HepG2 (cell line): ENCODE measurements around the gene SPIRE1. TPM values are rescaled to one million over a fixed set of nuclear protein-coding genes. Genes with fewer than 3 reads are reported as not detected.
A peak's percentile ranks its signal among the peaks of the same experiment; 100 is the strongest.

Experiments used
- AHDC1 ChIP-seq: sonication (generic); formaldehyde crosslinking; IDR thresholded peaks from 2 replicates; pipeline ENCODE4 v1.5.1; 2020; ENCODE audit warnings: mild to moderate bottlenecking, missing genetic modification reagents, borderline replicate concordance
- BORCS8-MEF2B ChIP-seq: sonication (generic); formaldehyde crosslinking; IDR thresholded peaks from 2 replicates; pipeline ENCODE4 v1.8.0; 2022; ENCODE audit warnings: mild to moderate bottlenecking, missing genetic modification reagents
- ELK4 ChIP-seq: sonication (generic); formaldehyde crosslinking; IDR thresholded peaks from 2 replicates; pipeline ENCODE4 v1.9.0; 2021; ENCODE audit warnings: missing genetic modification reagents, borderline replicate concordance
- GTF2F1 ChIP-seq: fragments of 150-350 bp; IDR thresholded peaks from 2 replicates; pipeline ENCODE4 v1.6.1; 2014; ENCODE audit warnings: low read length
- IKZF4 ChIP-seq: sonication (generic); formaldehyde crosslinking; IDR thresholded peaks from 2 replicates; pipeline ENCODE4 v1.5.1; 2020; ENCODE audit warnings: borderline replicate concordance, mild to moderate bottlenecking, low read depth, missing genetic modification reagents; ENCODE audit errors: not compliant biosample characterization
- MAFG ChIP-seq: sonication (generic); formaldehyde crosslinking; IDR thresholded peaks from 2 replicates; pipeline ENCODE4 v1.5.1; 2020; ENCODE audit warnings: mild to moderate bottlenecking, missing genetic modification reagents
- MEIS2 ChIP-seq: sonication (generic); formaldehyde crosslinking; IDR thresholded peaks from 2 replicates; pipeline ENCODE4 v1.9.0; 2021; ENCODE audit warnings: mild to moderate bottlenecking, missing genetic modification reagents
- MTA3 ChIP-seq: sonication (generic); formaldehyde crosslinking; IDR thresholded peaks from 2 replicates; pipeline ENCODE4 v1.4.0; 2020; ENCODE audit warnings: missing genetic modification reagents
- MYPOP ChIP-seq: sonication (generic); formaldehyde crosslinking; IDR thresholded peaks from 2 replicates; pipeline ENCODE4 v1.8.1; 2023; ENCODE audit warnings: mild to moderate bottlenecking, moderate library complexity, missing genetic modification reagents
- NFKB2 ChIP-seq: sonication (generic); formaldehyde crosslinking; IDR thresholded peaks from 2 replicates; pipeline ENCODE4 v1.4.0; 2020; ENCODE audit warnings: missing genetic modification reagents, borderline replicate concordance
- PITX1 ChIP-seq: sonication (generic); formaldehyde crosslinking; IDR thresholded peaks from 2 replicates; pipeline ENCODE4 v1.5.1; 2020; ENCODE audit warnings: mild to moderate bottlenecking, missing genetic modification reagents
- RBFOX2 ChIP-seq: fragments of 200-400 bp; formaldehyde crosslinking; IDR thresholded peaks from 2 replicates; pipeline ENCODE4 v1.6.1; 2017; ENCODE audit warnings: low read depth, mild to moderate bottlenecking, low read length
- SOX13 ChIP-seq, 3 experiments: fragments of 450-650 bp in 1 of 3; sonication (generic) in 1 of 3; formaldehyde crosslinking in 1 of 3; IDR thresholded peaks in 2 of 3; conservative IDR thresholded peaks in 1 of 3; 2 replicates each; pipeline versions ENCODE4 v1.5.0 to v1.6.1; 2016 to 2020; ENCODE audit warnings: antibody characterized with exemption in 1 of 3, mild to moderate bottlenecking in 1 of 3, missing compliant biosample characterization in 1 of 3, missing genetic modification reagents in 1 of 3, moderate library complexity in 1 of 3
- ZNF569 ChIP-seq: sonication (generic); formaldehyde crosslinking; IDR thresholded peaks from 2 replicates; pipeline ENCODE4 v1.5.0; 2020; ENCODE audit warnings: mild to moderate bottlenecking, missing genetic modification reagents, moderate library complexity, borderline replicate concordance
- ZNF670 ChIP-seq: sonication (generic); formaldehyde crosslinking; IDR thresholded peaks from 2 replicates; pipeline ENCODE4 v1.8.0; 2022; ENCODE audit warnings: mild to moderate bottlenecking, missing genetic modification reagents, borderline replicate concordance
- ZNF790 ChIP-seq: sonication (generic); formaldehyde crosslinking; IDR thresholded peaks from 2 replicates; pipeline ENCODE4 v1.8.0; 2022; ENCODE audit warnings: missing genetic modification reagents, mild to moderate bottlenecking, borderline replicate concordance
- ZNF800 ChIP-seq: sonication (generic); formaldehyde crosslinking; IDR thresholded peaks from 2 replicates; pipeline ENCODE4 v1.4.0; 2020; ENCODE audit warnings: missing genetic modification reagents
- ZNF883 ChIP-seq: sonication (generic); formaldehyde crosslinking; IDR thresholded peaks from 2 replicates; pipeline ENCODE4 v1.5.1; 2020; ENCODE audit warnings: mild to moderate bottlenecking, missing genetic modification reagents; ENCODE audit errors: not compliant biosample characterization
- polyA plus RNA-seq, 8 experiments: library from polyadenylated mRNA; depleted of rRNA in 3 of 8; stranded (reverse) in 7 of 8; unstranded in 1 of 8; fragments of >200 nt; fragmentation: Illumina TruSeq in 4 of 8; extraction: Trizol in 4 of 8; gene quantifications; 2 replicates each; pipeline versions ENCODE4 v1.2.1 to v1.2.3, GENCODE V29; 2011 to 2016; ENCODE audit warnings: low read depth in 4 of 8, missing spikeins in 1 of 8, mixed read lengths in 1 of 8; ENCODE audit not compliant: insufficient read depth in 1 of 8
- total RNA-seq, 5 experiments: library from RNA; depleted of rRNA; stranded (reverse); fragments of >200 nt; fragmentation: Illumina TruSeq; extraction: Trizol; gene quantifications; 2 replicates each; pipeline ENCODE4 v1.2.3, GENCODE V29; 2016; ENCODE audit warnings: low read depth in 1 of 5

Gene SPIRE1
- total and polyA plus RNA-seq, 2 of the 13 experiments (the other 11 are each of a cell fraction or from before 2014, with no cell fraction given): 9.9 to 21.3 TPM

GRCh38 chr18:12597760-12598159 is 60.1 kb downstream of the SPIRE1 start (continued):
- TF ChIP-seq ZNF800 (CRISPR knock-in tag) (no peak), MAFG (CRISPR knock-in tag) (no peak), GTF2F1 (no peak), MYPOP (no peak), MEIS2 (CRISPR knock-in tag) (no peak), RBFOX2 (no peak), MTA3 (CRISPR knock-in tag) (no peak), BORCS8-MEF2B (CRISPR knock-in tag) (no peak), ZNF790 (CRISPR knock-in tag) (no peak), ELK4 (CRISPR knock-in tag) (no peak), PITX1 (no peak), ZNF670 (CRISPR knock-in tag) (no peak), IKZF4 (CRISPR knock-in tag) (no peak), SOX13 (IDR thresholded peaks at IDR 0.05) (no peak), SOX13 (CRISPR knock-in tag; conservative IDR thresholded peaks at IDR 0.05 in 1 of 2, IDR thresholded peaks at IDR 0.05 in 1 of 2) (peak in 1 of 2 experiments; percentile 55; a peak in 1 of 4 replicates), NFKB2 (CRISPR knock-in tag) (no peak), ZNF569 (no peak), AHDC1 (CRISPR knock-in tag) (no peak), ZNF883 (CRISPR knock-in tag) (no peak)
